NCI-H748 treated with DMSO at 0.1 percent for 48 hours (cell line): ENCODE data around the gene CHD9.
"Not testable (repeated sequence)": the region's sequence is repeated elsewhere in the genome, so short reads cannot be mapped to it uniquely, and the experiment has no call there.

Experiments
- DNase-seq: peaks from one replicate; lab custom pipeline; 2025; lab: John Stamatoyannopoulos, UW

The CHD9 gene

DNA sequence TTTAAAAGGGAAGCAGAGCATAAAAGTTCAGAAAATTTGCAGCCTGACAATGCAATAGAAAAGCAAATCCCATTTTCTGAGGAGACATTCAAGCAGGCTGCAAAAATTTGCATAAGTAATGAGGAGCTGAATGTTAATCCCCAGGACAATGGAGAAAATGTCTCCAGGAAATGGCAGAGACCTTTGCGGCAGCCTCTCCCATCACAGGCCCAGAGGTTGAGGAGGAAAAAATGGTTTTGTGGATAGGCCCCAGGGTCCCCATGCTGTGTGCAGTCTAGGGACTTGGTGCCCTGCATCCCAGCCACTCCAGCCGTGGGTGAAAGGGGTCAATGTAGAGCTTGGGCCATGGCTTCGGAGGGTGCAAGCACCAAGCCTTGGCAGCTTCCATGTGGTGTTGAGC lies 19.5 kb downstream of the CHD9 start:
- DNase-seq = not testable (repeated sequence)

DNA sequence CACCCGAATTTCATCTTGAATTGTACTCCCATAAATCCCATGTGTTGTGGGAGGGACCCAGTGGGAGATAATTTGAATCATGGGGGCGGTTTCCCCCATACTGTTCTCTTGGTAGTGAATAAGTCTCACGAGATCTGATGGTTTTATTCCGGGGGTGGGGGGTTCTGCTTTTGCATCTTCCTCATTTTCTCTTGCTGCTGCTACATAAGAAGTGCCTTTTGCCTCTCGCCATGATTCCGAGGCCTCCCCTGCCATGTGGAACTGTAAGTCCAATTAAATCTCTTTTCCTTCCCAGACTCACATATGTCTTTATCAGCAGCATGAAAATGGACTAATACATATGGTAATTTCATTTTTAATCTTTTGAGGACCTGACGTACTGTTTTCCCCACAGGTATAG lies 20.7 kb downstream of the CHD9 start:
- not testable (repeated sequence) for DNase-seq

DNA sequence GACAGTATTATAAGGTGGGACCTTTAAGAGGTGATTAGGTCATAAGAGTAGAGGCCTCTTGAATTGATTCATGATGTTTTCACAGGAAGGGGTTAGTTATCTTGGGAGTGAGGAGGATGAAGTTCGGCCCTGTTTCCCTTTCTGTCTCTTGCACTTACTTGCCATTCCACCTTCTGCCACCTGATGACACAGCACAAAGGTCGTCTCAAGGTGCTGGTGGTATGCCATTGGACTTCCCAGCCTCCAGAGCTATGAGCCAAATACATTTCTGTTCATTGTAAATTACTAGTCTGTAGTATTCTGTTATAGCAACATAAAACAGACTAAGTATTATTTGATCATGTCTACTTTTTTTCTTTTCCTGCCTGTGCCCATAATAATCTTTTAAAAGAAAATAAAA lies 23.5 kb downstream of the CHD9 start:
- no peak for DNase-seq

DNA sequence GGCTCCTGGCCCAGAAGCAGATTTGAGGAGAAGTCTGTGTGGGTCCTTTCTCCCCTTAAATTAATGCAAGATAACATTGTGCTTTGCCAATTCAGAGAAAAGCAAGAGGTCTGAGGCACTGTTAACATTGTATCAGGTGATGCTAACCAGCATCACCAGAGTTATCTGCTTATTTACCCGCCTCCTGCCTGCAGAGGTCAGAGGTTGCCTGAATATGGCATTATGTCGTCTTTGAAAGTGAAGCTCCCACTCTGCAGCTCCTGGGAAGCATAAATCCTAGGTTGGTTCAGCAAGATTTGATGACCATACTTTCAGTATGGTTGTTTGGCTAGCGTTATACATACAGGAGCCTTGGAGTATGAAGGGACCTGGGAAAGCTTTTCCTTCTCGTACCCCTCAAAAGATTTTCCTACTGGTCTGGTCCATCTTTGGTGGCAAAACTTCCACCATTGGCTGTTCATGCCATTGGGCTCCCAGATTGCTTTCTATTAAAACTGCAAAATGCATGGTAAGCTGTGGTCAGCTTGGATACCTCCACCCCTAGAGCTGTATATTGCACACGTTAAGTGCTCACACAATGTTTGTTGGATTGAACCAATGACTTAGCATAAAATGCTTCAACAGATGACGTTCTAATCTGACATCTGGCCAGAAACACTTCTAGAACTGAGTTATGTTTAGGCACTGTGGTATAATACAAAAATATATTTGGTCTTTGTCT lies 24.1 kb downstream of the CHD9 start:
- DNase-seq = no peak

DNA sequence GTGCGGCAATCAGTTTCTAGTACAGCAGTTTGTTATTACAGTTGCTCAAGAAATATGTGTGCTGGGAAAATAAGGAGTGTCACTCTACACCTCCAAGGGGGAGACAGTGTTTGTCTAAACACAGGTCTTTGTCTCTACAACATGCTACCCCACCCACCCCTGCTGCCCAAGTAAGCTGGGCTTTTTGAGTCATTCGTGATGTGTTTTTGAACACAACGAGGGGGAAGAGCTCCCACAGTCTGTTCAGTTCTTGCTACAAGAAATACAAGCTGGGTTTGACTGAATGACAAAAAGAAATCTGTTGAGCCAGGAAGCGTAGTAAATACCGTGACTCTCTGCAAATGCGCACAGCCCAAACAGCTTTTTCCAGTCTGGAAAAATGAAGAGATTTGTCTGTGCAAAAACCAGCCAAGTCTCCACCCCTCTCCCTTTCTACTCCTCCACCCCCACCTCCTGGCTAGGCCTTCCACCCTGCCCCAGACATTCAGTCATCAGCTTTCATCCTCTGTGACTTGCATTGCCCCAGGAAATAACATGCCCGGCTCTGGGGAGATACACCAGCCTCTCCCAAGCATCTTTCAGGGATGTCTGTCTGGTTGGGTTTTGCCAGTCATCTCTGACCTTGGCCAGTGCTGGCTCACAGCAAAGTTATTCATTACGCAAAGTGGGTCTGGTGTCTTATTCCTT lies 25.7 kb downstream of the CHD9 start:
- DNase-seq = no peak

DNA sequence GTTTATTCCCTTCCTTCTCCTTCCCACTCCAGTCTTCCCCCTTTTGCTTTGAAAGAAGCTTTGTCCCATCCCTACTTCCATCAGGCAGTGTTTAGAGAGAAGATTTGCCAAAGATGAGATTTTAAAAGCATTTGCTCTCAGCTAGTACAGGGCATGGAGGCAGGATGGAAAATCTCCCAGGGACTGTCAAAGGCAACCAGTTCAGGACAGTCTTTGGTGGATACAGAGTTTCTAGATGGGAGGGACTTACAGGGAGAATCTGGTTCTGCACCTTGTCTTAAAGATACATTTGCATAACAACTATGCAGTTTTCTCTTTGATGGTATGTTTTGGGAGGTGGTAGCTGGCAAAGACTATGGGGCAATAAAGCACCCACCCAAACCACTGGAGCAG lies 26.2 kb downstream of the CHD9 start:
- no peak for DNase-seq

DNA sequence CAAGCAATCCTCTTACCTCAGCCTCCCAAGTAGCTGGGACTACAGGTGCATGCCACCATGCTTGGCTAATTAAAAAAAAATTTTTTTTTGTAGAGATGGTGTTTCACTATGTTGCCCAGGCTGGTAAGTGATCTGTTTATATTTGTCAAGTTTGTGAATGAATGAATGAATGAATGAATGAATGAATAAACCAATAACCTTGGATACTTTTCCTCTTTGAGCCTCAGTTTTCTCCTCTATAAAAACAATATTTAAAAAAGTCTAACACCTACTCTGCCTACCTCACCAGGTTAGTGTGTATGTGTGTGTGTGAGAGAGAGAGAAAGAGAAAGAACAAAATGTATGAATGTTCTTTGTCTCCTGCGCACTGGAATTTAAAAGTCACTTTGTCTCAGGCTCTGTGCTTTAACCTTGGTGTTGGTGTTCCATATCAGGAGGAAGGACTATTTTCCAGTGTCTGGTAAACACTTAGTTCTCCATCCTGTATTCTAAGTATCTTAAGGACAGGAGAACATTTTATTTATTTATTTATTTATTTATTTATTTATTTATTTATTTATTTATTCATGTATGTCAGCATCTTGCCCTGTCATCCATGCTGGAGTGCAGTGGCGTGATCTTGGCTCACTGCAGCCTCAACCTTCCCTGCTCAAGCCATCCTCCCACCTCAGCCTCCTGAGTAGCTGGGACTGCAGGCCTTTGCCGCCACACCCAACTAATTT lies 27.1 kb downstream of the CHD9 start:
- DNase-seq = no peak

DNA sequence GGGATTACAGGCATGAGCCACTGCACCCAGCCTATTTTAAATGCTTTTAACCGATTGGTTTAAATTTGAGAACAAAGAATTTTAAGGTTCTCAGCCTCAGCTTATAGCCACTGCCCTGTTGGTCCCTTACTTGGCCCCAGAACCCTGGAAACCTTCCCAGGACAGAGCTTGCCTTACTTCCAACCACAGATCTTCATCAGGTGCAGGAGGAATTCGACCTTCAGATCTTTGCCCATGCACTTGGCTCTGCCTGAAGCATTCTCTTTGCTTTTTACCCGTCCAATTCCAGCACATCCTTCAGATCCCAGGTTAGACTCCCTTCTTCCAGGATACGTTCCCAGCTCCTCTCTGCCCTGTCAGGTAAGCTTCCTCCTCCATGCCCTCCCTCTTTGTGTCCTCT lies 27.7 kb downstream of the CHD9 start:
- no peak for DNase-seq

DNA sequence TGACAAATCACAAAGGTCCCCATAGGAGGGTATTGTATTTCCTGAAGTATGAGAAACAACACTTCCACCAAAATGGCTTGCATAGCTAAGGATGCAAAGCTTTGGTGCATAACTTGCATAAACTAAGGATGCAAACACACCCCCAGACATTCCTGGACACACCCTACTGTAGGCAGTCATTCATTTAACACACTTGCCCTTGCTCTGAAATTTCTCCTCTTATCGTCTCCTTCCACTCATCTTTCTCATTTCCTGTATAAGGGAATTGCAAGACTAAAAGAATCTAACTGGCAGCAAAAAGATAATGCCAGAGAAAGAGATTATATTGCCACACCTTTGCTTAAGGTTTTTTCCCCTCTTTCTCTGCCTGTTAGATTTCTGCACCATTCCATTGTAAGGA lies 28.3 kb downstream of the CHD9 start:
- no peak for DNase-seq

DNA sequence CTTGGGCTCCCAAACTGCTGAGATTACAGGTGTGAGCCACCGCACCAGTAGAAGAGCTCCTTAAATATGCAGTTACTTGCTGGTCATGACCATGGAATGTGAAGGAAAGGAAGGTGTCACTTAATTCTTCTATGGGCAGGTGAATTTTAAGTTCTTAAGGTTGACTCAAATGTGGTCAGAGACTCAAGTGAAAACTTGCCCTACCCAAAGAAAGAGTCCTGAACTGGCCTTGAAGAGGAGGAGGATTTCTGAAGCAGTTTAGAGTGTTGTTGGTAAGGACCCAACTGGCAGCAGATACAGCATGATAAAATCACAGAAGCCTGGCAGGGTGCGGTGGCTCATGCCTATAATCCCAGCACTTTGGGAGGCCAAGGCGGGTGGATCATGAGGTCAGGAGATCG lies 29.4 kb downstream of the CHD9 start:
- DNase-seq = no peak

DNA sequence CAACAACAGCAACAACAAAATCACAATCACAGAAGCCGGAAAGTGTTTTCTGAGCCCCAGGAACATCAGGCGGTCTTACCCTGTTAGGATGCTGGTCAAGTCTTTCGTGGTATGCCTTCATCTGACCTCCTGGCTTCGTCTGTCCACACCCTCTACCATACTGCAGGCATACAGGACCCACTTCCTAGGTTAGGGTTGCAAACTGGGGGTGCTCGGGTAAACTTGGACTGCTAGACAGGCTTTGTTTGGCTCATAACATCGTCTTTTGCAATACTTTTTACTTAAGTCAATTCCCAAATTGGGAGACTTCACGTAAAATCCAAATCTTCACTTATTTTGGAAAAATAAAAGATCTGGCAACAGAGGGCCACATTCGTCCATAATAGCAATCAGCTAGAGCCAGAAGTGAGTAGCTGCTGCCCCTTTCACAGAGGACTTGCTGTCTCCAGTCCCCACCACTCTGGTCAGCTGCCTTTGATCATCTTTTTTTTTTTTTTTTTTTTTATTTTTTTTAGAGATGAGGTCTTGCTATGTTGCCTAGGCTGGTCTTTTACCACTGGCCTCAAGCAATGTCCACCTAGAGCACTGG lies 30.0 kb downstream of the CHD9 start:
- no peak for DNase-seq

DNA sequence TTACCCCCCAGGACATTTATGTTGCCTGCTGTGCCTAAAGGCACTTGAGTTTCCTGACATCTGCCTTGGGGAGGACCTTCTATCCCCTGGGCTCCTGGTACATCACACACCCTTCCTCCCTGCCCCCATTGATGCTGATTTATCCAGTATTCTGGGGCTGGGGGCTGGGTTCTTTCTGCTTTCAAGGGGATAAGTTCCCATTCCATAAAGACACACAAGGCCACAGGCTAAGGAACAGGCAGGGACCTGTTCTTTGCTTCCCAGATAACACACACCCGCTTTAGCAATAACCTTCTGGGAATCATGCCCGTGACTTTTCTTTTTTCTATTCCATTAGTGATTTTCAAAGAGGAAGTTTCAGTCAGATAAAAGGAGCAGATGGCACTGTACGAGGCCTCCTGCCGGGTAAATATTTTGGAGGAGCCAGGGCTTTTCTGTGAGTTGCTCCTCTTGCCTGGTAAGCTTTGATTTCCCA lies 30.6 kb downstream of the CHD9 start:
- no peak for DNase-seq

DNA sequence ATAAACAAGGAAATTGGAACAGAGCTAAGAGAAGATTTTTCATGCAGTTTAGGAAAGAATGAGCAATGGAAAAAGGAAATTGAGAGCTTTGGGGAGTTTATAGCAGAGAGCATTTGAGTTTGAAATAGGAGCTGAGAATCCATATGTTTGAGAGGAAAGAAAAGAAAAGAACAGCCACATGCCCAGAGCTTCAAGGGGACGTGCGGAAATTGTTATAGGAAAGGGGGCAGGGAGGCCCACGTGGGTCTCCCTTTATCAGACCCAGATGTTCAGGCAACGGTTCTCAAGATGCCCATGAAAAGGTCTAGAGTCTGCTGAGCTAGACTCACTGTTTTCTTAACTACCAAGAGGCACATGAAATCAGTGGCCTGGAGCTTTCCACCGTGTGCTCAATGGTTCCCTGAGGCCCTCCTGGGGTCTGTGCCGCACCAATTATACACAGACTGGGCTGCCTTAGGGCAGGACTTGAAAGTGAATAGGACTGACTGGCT lies 31.2 kb downstream of the CHD9 start:
- no peak for DNase-seq

DNA sequence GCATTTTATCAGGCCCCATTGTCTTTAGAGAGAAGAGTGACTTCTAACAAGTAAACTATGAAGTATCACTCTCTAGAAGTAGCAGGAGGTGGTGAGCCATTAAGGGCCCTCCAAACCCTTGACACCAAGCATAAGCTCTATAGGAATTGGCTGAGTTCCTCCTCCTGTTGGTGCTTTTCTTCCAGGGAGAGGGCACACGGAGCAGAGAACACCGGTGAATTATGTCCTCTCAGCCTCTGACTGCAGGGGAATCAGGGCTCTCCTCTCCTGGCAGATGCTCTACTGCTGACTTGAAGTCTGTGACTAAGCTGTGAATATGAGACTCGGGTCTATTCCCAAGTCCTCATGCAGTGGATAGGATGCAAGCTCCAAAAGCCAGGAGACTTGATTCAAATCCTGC lies 32.3 kb downstream of the CHD9 start:
- DNase-seq = no peak

DNA sequence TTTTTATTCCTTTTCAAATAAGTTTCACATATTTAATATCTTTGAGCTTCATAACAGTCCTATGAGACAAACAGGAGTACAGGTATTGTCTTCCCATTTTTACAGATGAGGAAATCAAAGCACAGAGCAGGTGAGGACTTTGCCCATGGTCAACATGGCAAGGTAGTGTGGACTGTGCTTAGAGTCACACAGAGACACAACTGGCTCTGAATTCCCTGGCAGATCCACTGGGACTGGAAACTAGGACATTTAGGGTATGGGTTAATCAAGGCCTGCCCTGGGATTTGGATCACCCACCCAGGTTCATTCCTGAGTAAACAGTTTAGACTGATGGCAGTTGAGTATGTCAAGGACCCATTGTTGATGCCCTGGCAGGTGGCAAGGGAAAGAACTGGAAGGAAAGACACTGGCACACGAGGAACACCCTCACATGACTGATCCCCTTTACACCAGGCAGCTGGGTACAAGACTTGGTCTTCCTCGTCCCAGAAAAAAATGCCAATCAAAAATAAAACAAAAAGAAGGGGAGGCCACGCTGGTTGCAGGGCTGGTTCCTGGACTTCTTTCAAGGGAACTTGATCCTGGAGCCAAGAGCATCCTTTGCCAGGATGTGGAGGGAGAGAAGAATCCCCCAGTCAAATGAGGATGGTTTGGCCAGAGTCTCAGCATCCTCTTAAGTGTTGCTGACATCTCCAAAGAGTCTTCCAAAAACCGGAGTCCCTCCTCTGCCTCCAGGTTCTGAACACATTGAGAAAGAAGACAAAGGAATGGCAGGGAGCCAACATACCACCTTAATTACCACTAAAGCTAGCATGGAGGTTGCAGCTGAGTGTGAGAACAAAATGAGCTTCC lies 34.9 kb downstream of the CHD9 start:
- no peak for DNase-seq

DNA sequence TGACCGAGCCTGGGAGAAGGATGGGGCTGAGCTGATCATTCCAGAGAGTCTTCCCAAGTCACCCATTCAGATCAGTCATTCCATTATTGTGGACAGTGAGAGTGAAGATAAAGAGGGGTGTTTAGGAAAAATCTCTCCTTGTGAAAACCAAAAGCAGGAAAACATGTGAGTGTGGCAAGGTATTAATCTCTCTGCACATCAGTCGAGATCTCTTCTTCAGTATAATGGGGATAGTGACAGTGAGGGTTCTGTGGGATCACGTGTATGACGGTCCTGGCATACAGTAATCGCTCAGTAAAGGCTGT lies 35.4 kb downstream of the CHD9 start:
- DNase-seq = no peak

DNA sequence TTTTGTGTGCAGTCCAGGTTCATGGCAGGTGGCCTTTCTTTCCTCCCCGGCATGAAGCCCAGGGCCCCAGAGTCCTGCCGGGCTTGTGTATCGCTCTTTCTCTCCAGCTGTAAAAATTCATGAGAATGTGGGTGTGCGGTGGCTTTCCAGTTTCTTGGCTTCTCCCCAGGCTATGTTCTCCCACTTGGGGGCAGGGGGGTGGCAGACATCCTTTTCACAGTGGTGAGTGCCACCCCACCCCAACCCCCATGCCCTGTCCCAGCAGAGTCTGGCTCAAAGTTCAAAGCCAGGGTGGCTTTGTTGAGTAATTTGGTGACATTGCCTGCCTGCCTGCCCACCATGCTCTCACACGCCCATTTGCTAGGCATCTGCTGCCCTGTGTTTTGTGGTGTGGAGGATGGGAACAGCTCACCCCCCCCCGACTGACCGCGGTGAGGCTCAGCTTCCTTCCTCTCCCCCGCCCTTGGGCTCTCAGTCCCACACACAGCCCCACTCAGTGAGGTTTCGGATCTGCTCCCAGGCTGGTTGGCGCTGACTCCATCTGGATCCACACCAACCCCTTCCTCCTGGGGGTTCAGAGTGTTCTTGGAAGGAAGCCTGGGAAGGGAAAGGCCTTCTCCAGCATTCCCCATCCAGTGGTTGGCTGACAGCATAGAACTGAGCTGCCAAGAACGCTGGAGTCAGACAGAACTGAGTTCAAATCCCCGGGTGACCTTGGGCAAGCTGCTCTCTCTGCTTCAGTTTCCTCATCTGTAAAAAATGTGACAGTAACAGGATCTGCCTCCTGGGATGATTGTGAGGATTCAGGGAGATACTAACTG lies 36.0 kb downstream of the CHD9 start:
- no peak for DNase-seq

DNA sequence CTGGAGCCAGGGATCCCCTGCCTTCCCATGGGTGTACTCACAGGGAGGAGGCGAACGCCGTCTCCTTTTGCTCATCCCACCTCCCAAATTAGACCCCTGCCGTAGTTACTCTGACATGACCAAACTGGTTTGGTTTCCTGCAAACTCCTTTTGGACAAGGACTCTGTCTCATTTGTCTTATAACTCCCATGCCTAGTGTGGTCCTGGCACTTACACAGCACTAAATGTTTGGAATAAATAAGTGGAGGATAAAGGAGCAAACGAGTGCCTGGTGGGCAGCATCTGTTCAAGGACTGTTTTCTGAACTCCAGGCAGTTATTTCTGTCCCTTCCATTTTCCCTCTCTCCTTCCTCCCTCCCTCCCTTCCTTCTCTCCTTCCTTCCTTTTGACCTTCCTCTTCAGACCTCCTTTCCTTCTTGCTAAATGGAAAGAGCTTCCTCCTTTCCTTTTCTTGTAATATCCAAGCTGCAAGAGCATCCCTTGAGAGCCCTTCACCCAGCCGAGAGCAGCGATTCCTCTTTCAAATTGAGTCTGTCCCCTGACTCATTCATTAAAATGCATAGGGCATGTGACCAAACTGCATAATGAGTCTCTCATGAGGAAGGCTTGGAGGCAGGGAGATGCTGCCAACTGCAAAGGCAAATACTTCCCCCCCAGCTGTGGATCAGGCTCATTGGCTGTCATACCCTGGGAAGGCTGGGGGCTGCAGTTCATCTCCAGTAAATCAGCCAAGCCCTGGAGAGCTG lies 36.8 kb downstream of the CHD9 start:
- no peak for DNase-seq

DNA sequence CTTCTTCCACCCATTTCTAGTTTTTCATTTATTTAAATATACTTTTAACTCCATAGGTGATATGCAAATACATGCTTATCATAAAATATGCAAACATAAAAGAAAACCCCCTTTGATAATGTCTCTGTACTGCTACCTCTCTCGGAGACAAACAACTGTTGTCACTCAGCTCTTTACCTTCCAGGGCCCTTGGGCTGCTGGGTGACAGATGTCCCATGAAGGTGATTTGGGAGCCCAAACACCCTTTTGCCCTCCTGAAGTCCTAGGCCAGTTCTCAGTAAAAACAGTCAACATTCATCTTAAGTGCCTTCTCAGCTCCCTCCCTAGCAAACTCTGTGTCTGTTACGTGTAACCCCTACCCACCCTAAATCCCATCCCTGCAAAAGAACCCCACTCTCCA lies 37.5 kb downstream of the CHD9 start:
- no peak for DNase-seq

DNA sequence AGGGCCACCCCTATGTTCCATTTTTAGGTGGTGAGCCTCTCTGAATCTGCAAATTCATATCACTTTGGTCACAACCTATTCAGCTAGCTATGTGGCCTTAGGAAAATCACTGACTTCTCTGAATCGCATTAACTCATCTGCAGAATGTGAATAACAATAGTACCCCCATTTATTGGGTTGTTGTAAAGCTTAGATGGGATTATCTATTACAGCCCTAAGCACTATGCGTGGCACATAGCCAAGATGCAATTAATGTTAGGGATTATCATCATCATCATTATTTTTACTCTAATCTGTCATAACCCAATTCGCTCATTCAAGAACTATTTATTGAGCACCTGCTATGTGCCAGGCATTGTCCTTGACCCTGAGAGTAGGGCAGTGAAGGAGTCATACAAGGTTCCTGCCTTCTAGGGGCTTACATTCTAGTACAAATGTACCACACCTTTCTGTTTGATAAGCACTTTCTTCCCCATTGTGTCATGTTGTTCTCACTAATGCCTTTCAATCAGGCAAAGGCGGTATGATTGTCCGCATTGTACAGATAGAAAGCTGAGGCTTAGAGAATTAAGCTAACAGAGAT lies 38.5 kb downstream of the CHD9 start:
- no peak for DNase-seq
